Cardiac muscle cell (in vitro differentiated cells and primary cell): ENCODE results near the gene LTA4H. TPM values are rescaled to one million over a fixed set of nuclear protein-coding genes. Genes with fewer than 3 reads are reported as not detected.

Source experiments
- DNase-seq, 2 donors: peaks; one replicate each; pipeline versions ENCODE4 v3.0.0 to v3.0.0-alpha.2; 2010 to 2017; ENCODE audit warnings: low read depth in 1 of 2, low spot score in 1 of 2
- H3K27ac ChIP-seq: fragments of 200-600 bp; sonication (generic); 2 replicates; pipeline ENCODE4 v1.5.1; 2016
- H3K27me3 ChIP-seq: fragments of 200-600 bp; sonication (generic); 2 replicates; pipeline ENCODE4 v1.6.0; 2016; ENCODE audit warnings: control low read depth
- H3K36me3 ChIP-seq: fragments of 200-600 bp; sonication (generic); 2 replicates; pipeline ENCODE4 v1.5.1; 2016; ENCODE audit warnings: control low read depth
- H3K4me1 ChIP-seq: fragments of 200-600 bp; sonication (generic); 2 replicates; pipeline ENCODE4 v1.8.1; 2017; ENCODE audit warnings: low read depth, mild to moderate bottlenecking, mixed run types
- H3K4me3 ChIP-seq: fragments of 200-600 bp; sonication (generic); 2 replicates; pipeline ENCODE4 v1.5.1; 2016; ENCODE audit warnings: mild to moderate bottlenecking
- H3K9me3 ChIP-seq: fragments of 200-600 bp; sonication (generic); 2 replicates; pipeline ENCODE4 v1.5.1; 2017; ENCODE audit warnings: low read depth, mild to moderate bottlenecking, control low read depth
- polyA plus RNA-seq: library from polyadenylated mRNA; unstranded; fragments of >200 nt; fragmentation: Nextera tagmentation; extraction: Ambion mirVana; gene quantifications from 2 replicates; pipeline ENCODE4 v1.2.1, GENCODE V29; 2016
- total RNA-seq: library from RNA; depleted of rRNA; stranded (reverse); fragments of >200 nt; gene quantifications from 2 replicates; pipeline ENCODE4 v1.2.3, GENCODE V29; 2016
- TF ChIP-seq, protein P1 (sequence below): IDR thresholded peaks from 2 replicates; pipeline ENCODE4 v1.5.1; 2012; ENCODE audit warnings: low read depth, mild to moderate bottlenecking, low read length

Gene LTA4H
- total and polyA plus RNA-seq, 2 experiments from 2014 or later = 64.6 to 109 TPM

DNA sequence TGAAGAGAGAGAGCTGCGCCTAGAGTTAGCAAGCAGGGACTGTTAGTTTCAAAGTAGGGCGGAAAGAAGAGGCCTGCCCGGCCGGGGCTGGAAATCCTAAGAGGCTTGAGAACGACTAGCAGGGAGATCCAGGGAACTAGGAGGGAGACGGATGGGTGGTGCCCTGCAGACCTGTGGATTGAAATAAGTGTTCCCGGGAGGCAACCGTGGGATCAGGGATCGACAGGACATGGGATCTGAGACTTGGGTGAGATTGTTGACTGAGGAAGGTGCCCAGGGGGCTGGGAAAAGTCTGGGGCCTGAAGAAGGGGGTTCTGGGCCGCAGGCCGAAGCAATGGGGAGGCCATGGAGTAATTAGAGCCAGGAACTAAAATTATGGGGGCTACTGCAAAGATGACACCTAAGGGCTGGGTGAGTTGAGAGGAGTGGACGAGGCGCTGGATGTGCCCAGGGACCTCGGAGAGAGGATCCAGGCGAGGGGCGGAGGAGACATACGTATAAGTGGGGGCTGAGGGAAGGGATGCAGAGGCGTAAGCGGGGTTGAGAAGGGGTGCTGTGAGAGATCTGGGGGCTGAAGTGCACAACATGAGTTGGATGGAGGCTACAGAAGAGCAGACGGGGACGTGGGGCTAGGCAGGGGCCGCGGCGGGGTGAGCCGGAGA, 635 bp downstream of the LTA4H start:
- Histone ChIP-seq H3K36me3 (no peaks in the 10 kb centered on the region), H3K9me3 (no peaks in the 10 kb centered on the region), H3K4me3 (peak overlapping the region; percentile 74), H3K27ac (peak overlapping the region; percentile 55), H3K4me1 (peaks cover 14% of the 10 kb centered on the region), H3K27me3 (no peaks in the 10 kb centered on the region)
- DNase-seq = peak; percentile 43 to 64
- TF ChIP-seq, protein P1, sequence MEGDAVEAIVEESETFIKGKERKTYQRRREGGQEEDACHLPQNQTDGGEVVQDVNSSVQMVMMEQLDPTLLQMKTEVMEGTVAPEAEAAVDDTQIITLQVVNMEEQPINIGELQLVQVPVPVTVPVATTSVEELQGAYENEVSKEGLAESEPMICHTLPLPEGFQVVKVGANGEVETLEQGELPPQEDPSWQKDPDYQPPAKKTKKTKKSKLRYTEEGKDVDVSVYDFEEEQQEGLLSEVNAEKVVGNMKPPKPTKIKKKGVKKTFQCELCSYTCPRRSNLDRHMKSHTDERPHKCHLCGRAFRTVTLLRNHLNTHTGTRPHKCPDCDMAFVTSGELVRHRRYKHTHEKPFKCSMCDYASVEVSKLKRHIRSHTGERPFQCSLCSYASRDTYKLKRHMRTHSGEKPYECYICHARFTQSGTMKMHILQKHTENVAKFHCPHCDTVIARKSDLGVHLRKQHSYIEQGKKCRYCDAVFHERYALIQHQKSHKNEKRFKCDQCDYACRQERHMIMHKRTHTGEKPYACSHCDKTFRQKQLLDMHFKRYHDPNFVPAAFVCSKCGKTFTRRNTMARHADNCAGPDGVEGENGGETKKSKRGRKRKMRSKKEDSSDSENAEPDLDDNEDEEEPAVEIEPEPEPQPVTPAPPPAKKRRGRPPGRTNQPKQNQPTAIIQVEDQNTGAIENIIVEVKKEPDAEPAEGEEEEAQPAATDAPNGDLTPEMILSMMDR = no peak

DNA sequence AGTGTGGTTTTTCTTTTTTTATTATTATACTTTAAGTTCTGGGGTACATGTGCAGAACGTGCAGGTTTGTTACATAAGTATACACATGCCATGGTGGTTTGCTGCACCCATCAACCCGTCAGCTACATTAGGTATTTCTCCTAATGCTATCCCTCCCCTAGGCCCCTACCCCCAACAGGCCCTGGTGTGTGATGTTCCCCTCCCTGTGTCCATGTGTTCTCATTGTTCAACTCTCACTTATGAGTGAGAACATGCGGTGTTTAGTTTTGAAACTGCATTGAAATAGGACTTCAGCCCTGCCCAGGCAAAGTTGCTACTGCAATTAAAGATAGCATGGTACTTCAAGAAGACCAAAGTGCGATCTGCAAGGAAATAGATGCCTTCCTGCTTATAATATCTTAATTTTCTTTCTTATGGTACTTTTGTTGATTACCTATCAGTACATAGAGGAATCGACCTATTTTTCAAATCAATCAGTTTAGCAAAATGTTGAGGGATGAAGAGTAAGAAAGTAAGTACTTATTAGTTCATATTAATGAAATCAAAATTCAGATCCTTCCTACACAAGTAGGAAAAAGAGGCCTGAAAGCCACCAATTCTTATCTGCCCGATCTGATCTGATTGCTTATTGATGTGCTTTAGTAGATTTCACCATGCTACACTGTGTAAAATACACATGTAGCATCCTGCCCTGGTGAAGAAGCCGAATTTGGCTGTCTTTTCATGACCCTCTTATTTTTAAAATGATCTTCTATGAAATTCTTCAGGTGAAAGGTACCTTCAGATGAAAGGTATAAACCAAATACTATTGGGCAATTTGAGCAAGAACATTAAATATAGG, 1.6 kb downstream of the LTA4H start:
- H3K27me3 ChIP-seq = no peaks in the 10 kb centered on the region
- peak overlapping the region; percentile 74 for H3K4me3 ChIP-seq
- no peaks in the 10 kb centered on the region for H3K9me3 ChIP-seq
- DNase-seq = no peak
- H3K36me3 ChIP-seq = no peaks in the 10 kb centered on the region
- H3K27ac ChIP-seq = peak overlapping the region; percentile 55
- TF ChIP-seq, protein P1 = no peak
- H3K4me1 ChIP-seq = peaks cover 14% of the 10 kb centered on the region

DNA sequence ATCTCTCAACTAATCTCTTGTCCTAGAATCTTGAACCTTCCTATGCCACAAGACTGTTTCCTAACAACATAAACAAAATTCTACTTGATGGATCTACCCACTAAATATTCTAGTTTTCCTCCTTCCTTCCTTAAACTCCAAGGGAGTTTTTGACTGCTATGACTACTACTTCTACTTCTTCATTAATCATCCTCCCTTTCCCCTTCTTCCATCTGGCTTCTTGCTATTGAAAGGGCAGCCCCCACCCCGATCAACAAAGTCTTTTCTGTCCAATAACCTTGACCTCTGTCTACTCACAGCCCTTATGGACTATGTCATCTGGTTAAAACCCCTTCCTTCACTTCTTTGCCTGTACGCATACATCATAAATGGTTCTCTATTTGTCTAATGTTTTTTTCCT, 5.6 kb downstream of the LTA4H start:
- peaks cover 11% of the 10 kb centered on the region for H3K36me3 ChIP-seq
- TF ChIP-seq, protein P1 = no peak
- peaks cover 14% of the 10 kb centered on the region for H3K4me1 ChIP-seq
- no peaks in the 10 kb centered on the region for H3K9me3 ChIP-seq
- H3K4me3 ChIP-seq = no peak overlapping the region
- DNase-seq = no peak
- H3K27ac ChIP-seq = no peak overlapping the region
- H3K27me3 ChIP-seq = no peaks in the 10 kb centered on the region

DNA sequence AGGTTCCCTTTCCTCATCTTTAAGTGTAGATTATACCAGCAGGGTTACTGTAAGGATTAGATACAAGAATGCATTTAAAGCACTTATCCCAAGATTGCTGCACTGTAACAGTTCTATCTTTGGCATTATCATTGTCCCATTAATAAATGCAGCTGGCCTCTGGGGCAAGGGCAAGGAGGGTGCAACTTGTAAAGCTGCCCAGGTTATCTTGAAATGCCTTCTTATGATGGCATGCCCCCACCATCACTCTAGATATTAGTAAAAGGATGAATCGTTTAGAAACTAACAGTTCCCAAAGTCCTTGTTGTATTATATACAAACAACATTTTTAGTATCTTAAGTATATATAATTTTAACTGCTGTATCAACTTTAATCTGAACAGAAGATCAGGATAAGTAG, 6.8 kb downstream of the LTA4H start:
- H3K9me3 ChIP-seq = no peaks in the 10 kb centered on the region
- H3K36me3 ChIP-seq = peaks cover 13% of the 10 kb centered on the region
- H3K27me3 ChIP-seq = no peaks in the 10 kb centered on the region
- H3K4me3 ChIP-seq = no peak overlapping the region
- TF ChIP-seq, protein P1 = no peak
- H3K27ac ChIP-seq = no peak overlapping the region
- peaks cover 7% of the 10 kb centered on the region for H3K4me1 ChIP-seq
- DNase-seq = no peak

DNA sequence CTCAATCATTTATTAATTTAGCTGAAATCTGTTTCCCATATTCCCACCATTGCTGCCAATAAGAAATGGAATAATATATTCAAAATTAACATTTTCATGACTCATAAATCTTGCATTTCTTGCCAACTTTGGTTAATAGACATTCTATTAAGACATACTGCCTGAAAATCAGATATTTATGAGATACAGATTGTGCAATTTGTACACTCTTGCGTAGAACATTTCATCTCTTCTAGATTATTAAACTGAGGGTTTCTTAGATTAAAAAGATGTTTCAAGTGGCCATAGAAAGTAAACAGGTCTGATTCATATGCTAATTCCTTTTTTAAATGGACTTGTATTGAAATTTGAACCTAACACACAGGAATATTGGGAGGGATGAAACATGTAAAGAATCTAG, 9.1 kb downstream of the LTA4H start:
- Histone ChIP-seq H3K4me1 (no peaks in the 10 kb centered on the region), H3K9me3 (no peaks in the 10 kb centered on the region), H3K27me3 (no peaks in the 10 kb centered on the region), H3K27ac (no peak overlapping the region), H3K4me3 (no peak overlapping the region), H3K36me3 (peaks cover 25% of the 10 kb centered on the region)
- TF ChIP-seq, protein P1 = no peak
- peak in 1 of 2 donors; percentile 62 for DNase-seq
